ENCODE measurements around the gene PODXL2.

PODXL2 gene

GRCh38 chr3:127606981-127607595 lies 21.9 kb upstream of the PODXL2 start:
- H3K9me3 ChIP-seq (ENCODE audit: low read length), result no peaks in the 10 kb centered on the region
- H3K27me3 ChIP-seq (ENCODE audit: control insufficient read depth in 1 of 2, insufficient read depth in 2 of 2, low read length in 2 of 2), result no peaks in the 10 kb centered on the region
- no peak overlapping the region for H3K4me3 ChIP-seq (ENCODE audit: low read depth in 1 of 2, low read length in 2 of 2)
- H3K36me3 ChIP-seq (ENCODE audit: insufficient read depth, low read length), result peaks cover 17% of the 10 kb centered on the region
- no peak overlapping the region for H3K9ac ChIP-seq (ENCODE audit: low read length)
- no peaks in the 10 kb centered on the region for H3K4me1 ChIP-seq (ENCODE audit: insufficient read depth, low read length)
- H3K27ac ChIP-seq (ENCODE audit: low read depth, low read length), result no peak overlapping the region

DNA sequence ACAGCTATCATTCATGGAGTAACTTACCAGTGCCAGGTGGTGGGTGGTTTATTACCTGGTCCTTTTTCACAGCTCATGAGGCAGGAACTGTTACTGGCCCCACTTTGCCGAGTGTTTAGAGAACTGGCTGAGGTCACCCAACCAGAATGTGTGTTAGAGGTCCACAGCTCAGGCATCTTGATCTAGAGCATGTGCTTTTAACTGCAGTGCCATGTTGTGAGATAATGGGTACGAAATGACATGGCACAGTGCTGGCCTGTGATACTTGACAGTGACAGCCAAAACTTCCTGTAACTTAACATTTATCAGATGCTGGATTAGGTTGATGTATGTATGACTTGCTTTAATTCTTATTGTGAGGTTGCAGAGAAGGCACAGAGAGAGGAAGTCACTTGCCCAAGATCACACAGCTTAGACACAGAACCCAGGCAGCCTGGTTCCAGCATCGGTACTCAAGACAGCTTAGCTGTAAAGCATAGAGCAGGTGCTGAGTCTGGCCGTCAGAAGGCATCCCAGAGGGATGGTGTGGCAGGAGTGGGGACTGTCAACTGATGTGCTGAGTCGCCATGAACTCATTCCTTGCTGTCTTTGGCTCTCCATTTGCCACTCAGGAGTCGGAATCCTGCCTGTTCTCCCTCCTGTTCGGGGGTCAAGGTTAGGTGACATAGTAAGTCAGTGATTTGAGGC lies 21.2 kb upstream of the PODXL2 start:
- Histone ChIP-seq H3K4me3 (ENCODE audit: low read depth in 1 of 2, low read length in 2 of 2) (no peak overlapping the region), H3K4me1 (ENCODE audit: insufficient read depth, low read length) (no peaks in the 10 kb centered on the region), H3K27ac (ENCODE audit: low read depth, low read length) (no peak overlapping the region), H3K9me3 (ENCODE audit: low read length) (no peaks in the 10 kb centered on the region), H3K36me3 (ENCODE audit: insufficient read depth, low read length) (peaks cover 17% of the 10 kb centered on the region), H3K27me3 (ENCODE audit: control insufficient read depth in 1 of 2, insufficient read depth in 2 of 2, low read length in 2 of 2) (no peaks in the 10 kb centered on the region), H3K9ac (ENCODE audit: low read length) (no peak overlapping the region)

GRCh38 chr3:127608362-127608718 lies 20.6 kb upstream of the PODXL2 start:
- no peak overlapping the region for H3K9ac ChIP-seq (ENCODE audit: low read length)
- H3K27ac ChIP-seq (ENCODE audit: low read depth, low read length), result no peak overlapping the region

GRCh38 chr3:127610105-127610504 lies 18.9 kb upstream of the PODXL2 start:
- no peak overlapping the region for H3K9ac ChIP-seq (ENCODE audit: low read length)
- H3K9me3 ChIP-seq (ENCODE audit: low read length), result no peaks in the 10 kb centered on the region
- H3K36me3 ChIP-seq (ENCODE audit: insufficient read depth, low read length), result peaks cover 17% of the 10 kb centered on the region
- no peaks in the 10 kb centered on the region for H3K4me1 ChIP-seq (ENCODE audit: insufficient read depth, low read length)
- no peaks in the 10 kb centered on the region for H3K27me3 ChIP-seq (ENCODE audit: control insufficient read depth in 1 of 2, insufficient read depth in 2 of 2, low read length in 2 of 2)
- no peak overlapping the region for H3K4me3 ChIP-seq (ENCODE audit: low read depth in 1 of 2, low read length in 2 of 2)
- H3K27ac ChIP-seq (ENCODE audit: low read depth, low read length), result no peak overlapping the region

More at GRCh38 chr3:127608362-127608718, 20.6 kb upstream of the PODXL2 start:
- Histone ChIP-seq H3K27me3 (ENCODE audit: control insufficient read depth in 1 of 2, insufficient read depth in 2 of 2, low read length in 2 of 2) (no peaks in the 10 kb centered on the region), H3K9me3 (ENCODE audit: low read length) (no peaks in the 10 kb centered on the region), H3K4me3 (ENCODE audit: low read depth in 1 of 2, low read length in 2 of 2) (no peak overlapping the region), H3K4me1 (ENCODE audit: insufficient read depth, low read length) (no peaks in the 10 kb centered on the region), H3K36me3 (ENCODE audit: insufficient read depth, low read length) (peaks cover 17% of the 10 kb centered on the region)

GRCh38 chr3:127611251-127611650 lies 17.7 kb upstream of the PODXL2 start:
- Histone ChIP-seq H3K4me3 (ENCODE audit: low read depth in 1 of 2, low read length in 2 of 2) (no peak overlapping the region), H3K9me3 (ENCODE audit: low read length) (no peaks in the 10 kb centered on the region), H3K36me3 (ENCODE audit: insufficient read depth, low read length) (peaks cover 10% of the 10 kb centered on the region), H3K4me1 (ENCODE audit: insufficient read depth, low read length) (no peaks in the 10 kb centered on the region), H3K9ac (ENCODE audit: low read length) (no peak overlapping the region), H3K27me3 (ENCODE audit: control insufficient read depth in 1 of 2, insufficient read depth in 2 of 2, low read length in 2 of 2) (no peaks in the 10 kb centered on the region), H3K27ac (ENCODE audit: low read depth, low read length) (no peak overlapping the region)

GRCh38 chr3:127612966-127613365 lies 16.0 kb upstream of the PODXL2 start:
- Histone ChIP-seq H3K4me1 (ENCODE audit: insufficient read depth, low read length) (no peaks in the 10 kb centered on the region), H3K9ac (ENCODE audit: low read length) (no peak overlapping the region), H3K9me3 (ENCODE audit: low read length) (no peaks in the 10 kb centered on the region), H3K27me3 (ENCODE audit: control insufficient read depth in 1 of 2, insufficient read depth in 2 of 2, low read length in 2 of 2) (no peaks in the 10 kb centered on the region), H3K27ac (ENCODE audit: low read depth, low read length) (no peak overlapping the region), H3K36me3 (ENCODE audit: insufficient read depth, low read length) (peaks cover 10% of the 10 kb centered on the region), H3K4me3 (ENCODE audit: low read depth in 1 of 2, low read length in 2 of 2) (no peak overlapping the region)

GRCh38 chr3:127613406-127613805 lies 15.6 kb upstream of the PODXL2 start:
- H3K27me3 ChIP-seq (ENCODE audit: control insufficient read depth in 1 of 2, insufficient read depth in 2 of 2, low read length in 2 of 2), result no peaks in the 10 kb centered on the region
- peaks cover 10% of the 10 kb centered on the region for H3K36me3 ChIP-seq (ENCODE audit: insufficient read depth, low read length)

GRCh38 chr3:127614928-127615589 lies 13.9 kb upstream of the PODXL2 start:
- Histone ChIP-seq H3K9me3 (ENCODE audit: low read length) (no peaks in the 10 kb centered on the region), H3K27me3 (ENCODE audit: control insufficient read depth in 1 of 2, insufficient read depth in 2 of 2, low read length in 2 of 2) (no peaks in the 10 kb centered on the region), H3K4me3 (ENCODE audit: low read depth in 1 of 2, low read length in 2 of 2) (no peak overlapping the region), H3K4me1 (ENCODE audit: insufficient read depth, low read length) (no peaks in the 10 kb centered on the region), H3K36me3 (ENCODE audit: insufficient read depth, low read length) (peaks cover 10% of the 10 kb centered on the region), H3K9ac (ENCODE audit: low read length) (no peak overlapping the region), H3K27ac (ENCODE audit: low read depth, low read length) (no peak overlapping the region)

More at GRCh38 chr3:127613406-127613805, 15.6 kb upstream of the PODXL2 start:
- no peaks in the 10 kb centered on the region for H3K9me3 ChIP-seq (ENCODE audit: low read length)
- no peak overlapping the region for H3K27ac ChIP-seq (ENCODE audit: low read depth, low read length)
- H3K4me1 ChIP-seq (ENCODE audit: insufficient read depth, low read length), result no peaks in the 10 kb centered on the region
- no peak overlapping the region for H3K4me3 ChIP-seq (ENCODE audit: low read depth in 1 of 2, low read length in 2 of 2)
- H3K9ac ChIP-seq (ENCODE audit: low read length), result no peak overlapping the region

DNA sequence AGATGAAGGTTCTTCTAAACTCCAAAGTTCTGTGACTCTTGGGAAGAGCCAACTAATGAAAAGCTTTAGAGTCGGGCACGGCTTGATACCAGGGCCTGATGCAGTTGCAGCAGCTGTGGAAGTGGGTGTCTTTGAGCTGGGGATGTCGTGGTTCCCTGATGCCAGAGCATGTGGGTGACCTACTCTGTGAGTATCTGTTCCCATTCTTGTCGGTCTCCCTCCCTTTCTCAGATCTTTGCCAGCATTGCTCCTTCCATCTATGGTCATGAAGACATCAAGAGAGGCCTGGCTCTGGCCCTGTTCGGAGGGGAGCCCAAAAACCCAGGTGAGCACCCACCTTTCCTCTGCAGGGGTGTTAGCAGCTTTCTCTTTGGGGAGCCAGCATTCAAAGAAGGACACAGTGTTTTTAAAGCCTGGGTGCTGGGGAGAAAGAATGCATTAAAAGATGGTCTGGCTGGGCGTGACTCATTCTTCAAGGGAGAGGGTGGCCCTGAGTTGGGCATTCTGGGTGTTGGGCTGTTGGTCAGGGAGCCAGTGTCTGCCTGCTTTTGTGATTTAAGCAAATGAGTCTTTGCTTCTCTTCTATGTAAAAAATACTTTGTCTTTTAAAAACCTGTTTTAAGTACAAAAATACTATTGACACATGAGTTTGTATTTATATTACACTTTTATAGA lies 13.2 kb upstream of the PODXL2 start:
- H3K9me3 ChIP-seq (ENCODE audit: low read length), result no peaks in the 10 kb centered on the region
- peaks cover 10% of the 10 kb centered on the region for H3K36me3 ChIP-seq (ENCODE audit: insufficient read depth, low read length)
- H3K27ac ChIP-seq (ENCODE audit: low read depth, low read length), result no peak overlapping the region
- no peaks in the 10 kb centered on the region for H3K27me3 ChIP-seq (ENCODE audit: control insufficient read depth in 1 of 2, insufficient read depth in 2 of 2, low read length in 2 of 2)
- no peak overlapping the region for H3K4me3 ChIP-seq (ENCODE audit: low read depth in 1 of 2, low read length in 2 of 2)
- no peaks in the 10 kb centered on the region for H3K4me1 ChIP-seq (ENCODE audit: insufficient read depth, low read length)
- H3K9ac ChIP-seq (ENCODE audit: low read length), result no peak overlapping the region

DNA sequence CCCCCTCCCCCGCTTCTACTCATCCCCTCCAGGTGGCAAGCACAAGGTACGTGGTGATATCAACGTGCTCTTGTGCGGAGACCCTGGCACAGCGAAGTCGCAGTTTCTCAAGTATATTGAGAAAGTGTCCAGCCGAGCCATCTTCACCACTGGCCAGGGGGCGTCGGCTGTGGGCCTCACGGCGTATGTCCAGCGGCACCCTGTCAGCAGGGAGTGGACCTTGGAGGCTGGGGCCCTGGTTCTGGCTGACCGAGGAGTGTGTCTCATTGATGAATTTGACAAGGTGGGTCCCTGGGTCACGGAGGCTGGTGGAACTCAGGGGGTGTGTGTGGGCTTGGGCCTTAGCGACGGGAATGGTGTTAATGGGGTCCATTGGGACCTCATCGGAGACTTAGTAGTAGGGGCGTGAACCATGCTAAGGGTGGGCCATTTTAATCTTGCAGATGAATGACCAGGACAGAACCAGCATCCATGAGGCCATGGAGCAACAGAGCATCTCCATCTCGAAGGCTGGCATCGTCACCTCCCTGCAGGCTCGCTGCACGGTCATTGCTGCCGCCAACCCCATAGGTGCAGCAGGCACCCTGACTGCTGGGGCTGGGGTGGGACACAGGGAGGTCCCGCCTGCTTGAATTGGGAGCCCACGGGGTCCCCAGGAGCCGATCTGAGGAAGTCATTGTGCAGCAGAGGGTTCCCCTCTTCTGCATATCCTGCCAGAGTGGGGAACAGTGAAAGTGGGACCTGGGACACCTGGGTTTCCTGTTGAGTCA lies 12.0 kb upstream of the PODXL2 start:
- peaks cover 10% of the 10 kb centered on the region for H3K36me3 ChIP-seq (ENCODE audit: insufficient read depth, low read length)
- no peaks in the 10 kb centered on the region for H3K27me3 ChIP-seq (ENCODE audit: control insufficient read depth in 1 of 2, insufficient read depth in 2 of 2, low read length in 2 of 2)
- H3K9ac ChIP-seq (ENCODE audit: low read length), result no peak overlapping the region

DNA sequence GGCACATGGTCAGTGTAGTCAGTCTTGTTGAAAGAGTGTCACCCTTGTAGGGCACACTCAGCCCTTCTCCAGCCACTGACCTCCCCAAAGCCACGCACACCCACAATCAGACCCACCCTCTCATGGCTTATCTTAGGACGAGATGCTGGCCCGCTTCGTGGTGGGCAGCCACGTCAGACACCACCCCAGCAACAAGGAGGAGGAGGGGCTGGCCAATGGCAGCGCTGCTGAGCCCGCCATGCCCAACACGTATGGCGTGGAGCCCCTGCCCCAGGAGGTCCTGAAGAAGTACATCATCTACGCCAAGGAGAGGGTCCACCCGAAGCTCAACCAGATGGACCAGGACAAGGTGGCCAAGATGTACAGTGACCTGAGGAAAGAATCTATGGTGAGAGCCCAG lies 10.1 kb upstream of the PODXL2 start:
- Histone ChIP-seq H3K36me3 (ENCODE audit: insufficient read depth, low read length) (peaks cover 10% of the 10 kb centered on the region), H3K4me3 (ENCODE audit: low read depth in 1 of 2, low read length in 2 of 2) (no peak overlapping the region), H3K27ac (ENCODE audit: low read depth, low read length) (no peak overlapping the region), H3K27me3 (ENCODE audit: control insufficient read depth in 1 of 2, insufficient read depth in 2 of 2, low read length in 2 of 2) (no peaks in the 10 kb centered on the region), H3K9ac (ENCODE audit: low read length) (no peak overlapping the region), H3K4me1 (ENCODE audit: insufficient read depth, low read length) (no peaks in the 10 kb centered on the region), H3K9me3 (ENCODE audit: low read length) (no peaks in the 10 kb centered on the region)

More for the DNA sequence above, 12.0 kb upstream of the PODXL2 start:
- no peak overlapping the region for H3K4me3 ChIP-seq (ENCODE audit: low read depth in 1 of 2, low read length in 2 of 2)
- H3K27ac ChIP-seq (ENCODE audit: low read depth, low read length), result no peak overlapping the region
- H3K4me1 ChIP-seq (ENCODE audit: insufficient read depth, low read length), result no peaks in the 10 kb centered on the region
- no peaks in the 10 kb centered on the region for H3K9me3 ChIP-seq (ENCODE audit: low read length)
